Kidney epithelial cell (primary cell): Measurements from ENCODE around the gene JAK2. TPM values are rescaled to one million over a fixed set of nuclear protein-coding genes. Genes with fewer than 3 reads are reported as not detected.

Experiments
- DNase-seq: peaks from one replicate; pipeline ENCODE4 v3.0.0-alpha.2; 2010; ENCODE audit warnings: low read depth
- H3K27me3 ChIP-seq: 2 replicates; pipeline ENCODE4 v1.6.0; 2011; ENCODE audit warnings: low read length; ENCODE audit not compliant: control insufficient read depth, insufficient read depth
- H3K36me3 ChIP-seq: 2 replicates; pipeline ENCODE4 v1.5.1; 2011; ENCODE audit warnings: low read length; ENCODE audit not compliant: control insufficient read depth, insufficient read depth
- H3K4me3 ChIP-seq: 2 replicates; pipeline ENCODE4 v1.5.1; 2011; ENCODE audit warnings: low read depth, mild to moderate bottlenecking, control low read depth, low read length
- CTCF ChIP-seq: IDR thresholded peaks from 2 replicates; pipeline ENCODE4 v1.5.1; 2011; ENCODE audit warnings: mild to moderate bottlenecking, moderate library complexity, low read length, control low read depth, inconsistent platforms; ENCODE audit not compliant: insufficient read depth, poor library complexity, severe bottlenecking
- total RNA-seq: library from RNA; depleted of rRNA; stranded (reverse); fragments of >200 nt; gene quantifications from 2 replicates; pipeline ENCODE4 v1.2.3, GENCODE V29; 2015

Gene JAK2
- total RNA-seq, 1 donor from 2014 or later = 7.1 TPM

GRCh38 chr9:4992872-4993271 lies 7.8 kb downstream of the JAK2 start:
- DNase-seq = no peak
- TF ChIP-seq CTCF = no peak
- peaks cover 2% of the 10 kb centered on the region for H3K36me3 ChIP-seq
- no peaks in the 10 kb centered on the region for H3K27me3 ChIP-seq
- no peak overlapping the region for H3K4me3 ChIP-seq

DNA sequence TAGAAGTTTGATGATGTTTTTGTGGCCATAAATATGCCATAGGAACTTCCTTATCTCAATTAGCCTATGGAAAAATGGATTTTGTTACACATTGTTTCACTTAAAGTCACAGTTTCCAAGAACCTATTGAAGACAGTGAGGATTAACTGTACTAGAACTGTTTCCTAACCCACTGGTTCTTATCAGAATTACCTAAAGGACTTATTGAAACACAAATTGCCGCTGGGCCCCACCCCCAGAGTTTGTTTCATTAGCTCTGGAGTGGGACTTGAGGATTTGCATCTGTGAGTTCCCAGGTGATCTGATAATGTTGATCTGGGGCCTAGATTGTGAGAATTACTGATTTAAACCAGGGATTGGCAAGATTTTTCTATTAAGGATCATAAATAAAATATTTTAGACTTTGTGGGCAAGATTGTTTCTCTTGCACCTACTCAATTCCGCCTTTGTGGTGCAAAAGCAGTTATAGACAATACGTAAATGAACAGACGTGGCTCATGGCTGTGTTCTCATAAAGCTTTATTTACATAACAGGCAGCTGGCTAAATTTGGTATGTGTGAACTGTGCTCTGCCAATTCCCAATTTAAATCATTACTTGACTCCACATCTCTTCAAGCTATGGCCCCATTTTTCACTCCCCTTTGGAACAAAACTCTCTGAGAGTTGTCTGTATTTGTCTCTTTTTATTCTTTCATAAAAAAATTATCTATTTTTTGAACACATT lies 9.3 kb downstream of the JAK2 start:
- DNase-seq = no peak
- H3K27me3 ChIP-seq = no peaks in the 10 kb centered on the region
- TF ChIP-seq CTCF = no peak
- H3K36me3 ChIP-seq = peaks cover 2% of the 10 kb centered on the region
- H3K4me3 ChIP-seq = no peak overlapping the region

DNA sequence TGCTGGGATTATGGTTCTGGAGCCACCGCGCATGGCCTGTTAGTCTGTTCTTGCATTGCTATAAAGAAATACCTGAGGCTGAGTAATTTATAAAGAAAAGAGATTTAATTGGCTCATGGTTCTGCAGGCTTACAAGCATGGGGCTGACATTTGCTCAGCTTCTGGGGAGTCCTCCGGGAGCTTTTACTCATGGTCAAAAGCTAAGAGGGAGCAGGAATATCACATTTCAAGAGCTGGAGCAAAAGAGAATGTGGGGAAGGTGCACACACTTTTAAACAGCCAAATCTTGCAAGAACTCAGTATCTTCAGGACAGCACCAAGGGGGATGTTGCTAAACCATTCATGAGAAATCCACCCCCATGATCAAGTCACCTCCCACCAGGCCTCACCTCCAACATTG lies 12.1 kb downstream of the JAK2 start:
- no peaks in the 10 kb centered on the region for H3K27me3 ChIP-seq
- no peaks in the 10 kb centered on the region for H3K36me3 ChIP-seq
- TF ChIP-seq CTCF = no peak
- H3K4me3 ChIP-seq = no peak overlapping the region
- no peak for DNase-seq

GRCh38 chr9:4997631-4998030 lies 12.6 kb downstream of the JAK2 start:
- TF ChIP-seq CTCF = no peak
- Histone ChIP-seq H3K27me3 (no peaks in the 10 kb centered on the region), H3K4me3 (no peak overlapping the region), H3K36me3 (no peaks in the 10 kb centered on the region)
- no peak for DNase-seq

GRCh38 chr9:5002811-5003210 lies 17.7 kb downstream of the JAK2 start:
- no peak for TF ChIP-seq CTCF
- H3K36me3 ChIP-seq = no peaks in the 10 kb centered on the region
- no peak for DNase-seq
- no peaks in the 10 kb centered on the region for H3K27me3 ChIP-seq
- H3K4me3 ChIP-seq = no peak overlapping the region

- TF ChIP-seq CTCF = no peak
Measured at GRCh38 chr9:5004481-5004880, 19.4 kb downstream of the JAK2 start.

More at GRCh38 chr9:5004481-5004880, 19.4 kb downstream of the JAK2 start:
- Histone ChIP-seq H3K4me3 (no peak overlapping the region), H3K27me3 (no peaks in the 10 kb centered on the region), H3K36me3 (no peaks in the 10 kb centered on the region)
- no peak for DNase-seq
